Activated CD4-positive, alpha-beta T cell treated with anti-CD3 and anti-CD28 coated beads for 48 hours (primary cell): ENCODE data around the gene GDI2.
A peak's percentile ranks its signal among the peaks of the same experiment; 100 is the strongest.
"Not testable (repeated sequence)": the region's sequence is repeated elsewhere in the genome, so short reads cannot be mapped to it uniquely, and the experiment has no call there.

ENCODE experiments used
- DNase-seq: peaks from one replicate; pipeline ENCODE4 v3.0.0-alpha.2; 2020

The GDI2 gene

DNA sequence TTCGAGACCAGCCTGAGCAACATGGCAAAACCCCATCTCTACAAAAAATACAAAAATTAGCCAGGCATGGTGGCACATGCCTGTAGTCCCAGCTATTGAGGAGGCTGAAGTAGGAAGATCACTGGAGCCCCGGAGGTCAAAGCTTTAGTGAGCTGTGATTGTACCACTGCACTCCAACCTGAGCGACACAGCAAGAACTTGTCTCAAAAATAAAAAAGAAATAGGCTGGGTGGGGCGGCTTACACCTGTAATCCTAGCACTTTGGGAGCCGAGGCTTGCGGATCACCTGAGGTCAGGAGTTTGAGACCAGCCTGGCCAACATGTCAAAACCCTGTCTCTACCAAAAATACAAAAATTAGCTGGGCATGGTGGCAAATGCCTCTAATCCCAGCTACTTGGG, 13.3 kb upstream of the GDI2 start:
- DNase-seq: not testable (repeated sequence)

- DNase-seq: no peak
Observed at GRCh38 chr10:5818894-5819293, 5.7 kb upstream of the GDI2 start.

GRCh38 chr10:5818048-5818331, 4.8 kb upstream of the GDI2 start:
- DNase-seq: no peak

- DNase-seq: peak; percentile 28
Observed at GRCh38 chr10:5817322-5818047, 4.3 kb upstream of the GDI2 start.

DNA sequence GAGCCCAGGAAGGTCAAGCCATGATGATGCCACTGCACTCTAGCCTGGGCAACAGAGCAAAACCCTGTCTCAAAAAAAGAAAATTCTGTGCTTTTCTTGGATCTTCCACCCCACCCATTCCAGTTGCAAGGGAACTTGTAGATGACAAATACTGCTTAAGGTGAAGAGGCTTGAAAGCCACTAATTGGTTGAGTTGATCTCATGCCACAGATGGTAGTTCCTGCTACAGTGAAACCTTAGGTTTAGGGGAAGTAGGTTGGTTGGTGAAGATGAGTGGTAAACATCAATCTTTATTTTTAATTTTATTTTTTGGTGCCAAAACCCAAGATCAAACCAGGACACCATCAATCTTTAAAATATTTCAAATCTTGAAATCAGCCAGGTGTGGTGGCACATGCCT, 2.9 kb upstream of the GDI2 start:
- DNase-seq: no peak

GRCh38 chr10:5814110-5815107, 1.2 kb upstream of the GDI2 start:
- no peak for DNase-seq

GRCh38 chr10:5813091-5813340, 218 bp downstream of the GDI2 start:
- no peak for DNase-seq

GRCh38 chr10:5812283-5813090, 747 bp downstream of the GDI2 start:
- peak; percentile 53 for DNase-seq

DNA sequence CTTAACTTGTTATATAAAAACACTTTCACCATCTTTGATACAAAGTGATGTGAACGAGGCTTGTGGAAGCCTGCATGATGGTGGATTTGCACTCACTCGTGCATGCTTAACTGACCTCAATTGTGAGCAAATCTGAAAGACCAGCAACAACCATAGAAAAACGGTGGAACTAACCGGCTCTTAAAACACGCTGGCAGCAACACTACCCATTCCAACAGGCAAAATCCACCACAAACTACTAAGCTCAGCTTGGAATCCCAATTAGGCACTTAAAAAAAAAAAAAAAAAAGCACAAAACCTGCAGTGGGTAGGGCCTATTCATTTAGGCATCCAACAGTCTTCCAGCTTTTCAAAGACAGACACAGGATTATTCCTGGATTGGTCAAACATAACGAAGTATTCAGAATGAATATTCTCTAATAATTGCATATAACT, 1.8 kb downstream of the GDI2 start:
- no peak for DNase-seq

GRCh38 chr10:5810225-5810624, 3.0 kb downstream of the GDI2 start:
- no peak for DNase-seq

GRCh38 chr10:5809527-5810154, 3.6 kb downstream of the GDI2 start:
- DNase-seq: no peak

GRCh38 chr10:5808783-5809392, 4.3 kb downstream of the GDI2 start:
- DNase-seq: not testable (repeated sequence)

DNA sequence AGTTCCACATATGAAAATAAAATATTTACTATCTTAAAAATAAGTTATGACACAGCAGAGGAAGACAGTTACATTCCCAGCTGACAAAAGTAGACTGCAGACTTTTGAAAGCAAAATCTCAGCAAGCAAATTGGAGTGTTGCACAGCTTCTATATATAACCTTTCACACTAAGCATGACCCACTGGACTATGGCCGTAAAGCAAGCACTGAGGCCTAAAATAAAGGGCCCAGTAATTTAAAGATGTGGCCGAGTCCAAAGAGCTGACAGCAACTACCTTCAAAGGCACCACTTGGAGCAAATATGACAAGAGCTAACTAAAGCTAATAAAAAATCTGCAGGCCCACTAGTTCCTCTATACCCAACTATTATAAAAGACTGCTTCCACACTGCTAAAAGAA, 6.5 kb downstream of the GDI2 start:
- DNase-seq: no peak

DNA sequence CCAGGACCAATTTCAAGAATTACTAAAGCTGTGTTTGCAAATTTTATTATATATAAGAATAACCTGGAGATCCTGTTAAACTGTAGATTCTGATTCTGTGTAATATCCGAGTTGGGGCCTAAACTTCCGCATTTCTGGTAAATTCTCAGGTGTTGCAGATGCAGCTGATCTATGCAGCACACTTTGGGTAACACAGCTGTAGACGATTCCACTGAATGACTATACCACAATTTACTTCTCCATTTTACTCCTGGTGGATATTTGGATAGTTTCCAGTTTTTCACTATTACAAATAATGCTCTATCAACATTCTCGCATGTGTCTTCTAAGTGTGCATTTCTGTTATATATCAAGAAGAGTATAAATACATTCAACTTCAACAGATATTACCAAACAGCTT, 7.5 kb downstream of the GDI2 start:
- no peak for DNase-seq

- no peak for DNase-seq
Observed at GRCh38 chr10:5805260-5805659, 8.0 kb downstream of the GDI2 start.

GRCh38 chr10:5804386-5804785, 8.8 kb downstream of the GDI2 start:
- DNase-seq: no peak

- no peak for DNase-seq
Observed at GRCh38 chr10:5800782-5801181, 12.5 kb downstream of the GDI2 start.

- DNase-seq: no peak
Observed at GRCh38 chr10:5794236-5794635, 19.0 kb downstream of the GDI2 start.

DNA sequence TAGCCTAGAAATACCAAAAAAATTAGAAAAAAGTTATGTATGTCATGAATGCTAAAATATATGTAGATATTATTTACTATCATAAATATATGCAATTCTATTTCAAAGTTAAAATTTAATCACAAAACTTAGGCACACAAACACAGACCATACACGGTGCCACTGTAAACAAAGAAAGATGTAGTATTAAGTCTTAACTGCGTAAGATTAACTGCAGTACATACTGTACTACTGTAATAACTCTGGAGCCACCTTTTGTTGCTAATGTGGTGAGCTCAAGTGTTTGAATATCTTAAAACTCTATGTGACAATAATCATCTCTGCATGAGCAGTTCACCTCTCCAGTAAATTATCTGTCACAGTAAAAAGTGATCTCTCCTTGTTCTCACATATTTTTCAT, 23.6 kb downstream of the GDI2 start:
- DNase-seq: no peak

DNA sequence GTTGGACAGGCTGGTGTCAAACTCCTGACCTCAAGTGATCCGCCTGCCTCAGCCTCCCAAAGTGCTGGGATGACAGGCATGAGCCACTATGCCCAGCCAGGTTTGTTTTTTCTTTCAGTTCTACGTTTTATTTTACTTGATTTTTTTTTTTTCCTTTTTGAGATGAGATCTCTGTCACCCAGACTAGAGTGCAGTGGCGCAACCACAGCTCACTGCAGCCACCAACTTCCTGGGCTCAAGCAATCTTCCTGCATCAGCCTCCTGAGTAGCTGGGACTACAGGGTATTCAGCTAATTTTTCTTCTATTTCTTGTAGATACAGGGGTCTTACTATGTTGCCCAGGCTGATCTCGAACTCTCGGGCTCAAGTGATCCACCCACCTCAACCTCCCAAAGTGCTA, 24.3 kb downstream of the GDI2 start:
- no peak for DNase-seq

- DNase-seq: no peak
Observed at GRCh38 chr10:5783300-5783699, 29.9 kb downstream of the GDI2 start.

DNA sequence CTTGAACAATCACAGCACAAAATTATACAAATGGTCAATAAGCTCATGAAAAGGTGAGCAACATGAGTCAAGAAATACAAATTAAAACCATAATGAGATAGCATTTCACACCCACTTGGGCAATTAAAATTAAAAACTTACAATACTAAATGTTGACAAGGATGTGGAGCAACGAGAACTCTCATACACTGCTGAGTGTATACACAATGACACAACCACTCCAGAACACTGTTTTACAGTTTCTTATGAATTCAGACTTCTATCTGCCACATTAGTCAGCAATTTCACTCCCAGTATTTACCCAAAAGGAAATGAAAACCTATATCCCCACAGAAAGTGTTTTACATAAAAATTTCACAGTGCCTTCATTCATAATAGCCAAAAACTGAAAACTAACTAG, 31.1 kb downstream of the GDI2 start:
- DNase-seq: no peak

GRCh38 chr10:5779730-5780129, 33.5 kb downstream of the GDI2 start:
- no peak for DNase-seq
